Endothelial cell of umbilical vein (primary cell): Measurements from ENCODE around the gene SNRPD2. TPM values are rescaled to one million over a fixed set of nuclear protein-coding genes. Genes with fewer than 3 reads are reported as not detected.

Experiments used
- Bru-seq: library from RNA; stranded (reverse); fragments of 400-500 nt; gene quantifications from one replicate; lab custom pipeline; 2021; lab: Mats Ljungman, UMichigan
- BruChase-seq, 2 experiments: library from RNA; stranded (reverse); fragments of 400-500 nt; gene quantifications; one replicate each; lab custom pipeline; 2021; lab: Mats Ljungman, UMichigan
- BruUV-seq: library from RNA; stranded (reverse); fragments of 400-500 nt; replicated peaks from 2 replicates; lab custom pipeline; 2021; lab: Mats Ljungman, UMichigan
- CTCF ChIA-PET: fragments of 300-600, 350-600 bp; sonication (Branson Sonifier 250); formaldehyde crosslinking; loops from one replicate; lab custom pipeline; 2021; ENCODE audit warnings: antibody characterized with exemption, inconsistent platforms; lab: Charles Lee
- POLR2A ChIA-PET: fragments of 300-600, 350-600 bp; sonication (Branson Sonifier 250); formaldehyde crosslinking; loops from one replicate; lab custom pipeline; 2021; ENCODE audit warnings: antibody characterized with exemption, inconsistent platforms; lab: Charles Lee
- DNase-seq: peaks from one replicate; pipeline ENCODE4 v3.0.0-alpha.2; 2011; ENCODE audit warnings: low read depth, low spot score
- FAIRE-seq: peaks from 2 replicates; lab custom pipeline; 2011; peaks lifted over from hg19 to GRCh38; lab: Jason Lieb, UNC
- H2AFZ ChIP-seq: 2 replicates; pipeline ENCODE4 v1.6.0; 2012; ENCODE audit warnings: low read depth, low read length, control low read depth, inconsistent platforms
- H3K27ac ChIP-seq: 2 replicates; pipeline ENCODE4 v1.5.1; 2011; ENCODE audit warnings: low read depth, mild to moderate bottlenecking, control low read depth, low read length, moderate library complexity; ENCODE audit not compliant: insufficient read depth
- H3K27me3 ChIP-seq, 2 experiments: 2 replicates each; pipeline versions ENCODE4 v1.6.0 to v1.6.1; 2011; ENCODE audit warnings: low read length in 2 of 2, mixed read lengths in 1 of 2; ENCODE audit not compliant: control insufficient read depth in 2 of 2, insufficient read depth in 2 of 2
- H3K36me3 ChIP-seq, 2 experiments: 2 replicates in 1 of 2; 3 replicates in 1 of 2; pipeline ENCODE4 v1.5.1; 2011; ENCODE audit warnings: low read length in 2 of 2, mild to moderate bottlenecking in 1 of 2, moderate library complexity in 1 of 2; ENCODE audit not compliant: control insufficient read depth in 2 of 2, insufficient read depth in 2 of 2; ENCODE audit errors: extremely low read depth in 1 of 2
- H3K4me1 ChIP-seq: 3 replicates; pipeline ENCODE4 v1.5.1; 2011; ENCODE audit warnings: mild to moderate bottlenecking, low read length; ENCODE audit not compliant: control insufficient read depth, insufficient read depth; ENCODE audit errors: extremely low read depth
- H3K4me2 ChIP-seq: 2 replicates; pipeline ENCODE4 v1.6.1; 2011; ENCODE audit warnings: low read length, control low read depth, mixed read lengths; ENCODE audit not compliant: insufficient read depth
- H3K4me3 ChIP-seq, 3 experiments: fragments of 200-600 bp in 1 of 3; sonication (generic), shearing (Covaris generic) in 1 of 3; replicated peaks in 1 of 3; 2 replicates each; pipeline ENCODE4 v1.5.1; 2011 to 2016; ENCODE audit warnings: control low read depth in 3 of 3, low read length in 3 of 3, mild to moderate bottlenecking in 2 of 3, inconsistent platforms in 1 of 3, low read depth in 1 of 3, moderate library complexity in 1 of 3; ENCODE audit not compliant: insufficient read depth in 1 of 3
- H3K79me2 ChIP-seq: 2 replicates; pipeline ENCODE4 v1.6.0; 2012; ENCODE audit warnings: low read length, inconsistent platforms; ENCODE audit not compliant: control insufficient read depth, insufficient read depth
- H3K9ac ChIP-seq: replicated peaks from 2 replicates; pipeline ENCODE3; 2011; ENCODE audit warnings: low read length, control low read depth; ENCODE audit not compliant: insufficient read depth; ENCODE audit errors: extremely low read depth
- H3K9me1 ChIP-seq: replicated peaks from 3 replicates; pipeline ENCODE4 v1.6.0; 2011; ENCODE audit warnings: mild to moderate bottlenecking, low read length; ENCODE audit not compliant: control insufficient read depth, insufficient read depth; ENCODE audit errors: extremely low read depth
- H3K9me3 ChIP-seq: replicated peaks from 2 replicates; pipeline ENCODE4 v1.5.1; 2012; ENCODE audit warnings: low read length, inconsistent platforms; ENCODE audit not compliant: control insufficient read depth, insufficient read depth
- H4K20me1 ChIP-seq: replicated peaks from 2 replicates; pipeline ENCODE3; 2011; ENCODE audit warnings: mild to moderate bottlenecking, low read length; ENCODE audit not compliant: control insufficient read depth, insufficient read depth; ENCODE audit errors: extremely low read depth
- CTCF ChIP-seq, 2 donors: IDR thresholded peaks; 1 replicate in 1 of 2; 2 replicates in 1 of 2; pipeline ENCODE4 v1.5.1; 2011; ENCODE audit warnings: low read length in 2 of 2, mild to moderate bottlenecking in 2 of 2, moderate library complexity in 2 of 2, control low read depth in 1 of 2, inconsistent platforms in 1 of 2, low read depth in 1 of 2; ENCODE audit not compliant: insufficient read depth in 1 of 2; ENCODE audit errors: extremely low read depth in 1 of 2
- EZH2 ChIP-seq: IDR thresholded peaks from 2 replicates; pipeline ENCODE4 v1.6.1; 2012; ENCODE audit warnings: borderline replicate concordance, low read depth, mild to moderate bottlenecking, moderate library complexity, low read length, inconsistent platforms; ENCODE audit not compliant: severe bottlenecking
- FOS ChIP-seq: IDR thresholded peaks from 2 replicates; pipeline ENCODE4 v1.6.1; 2011; ENCODE audit warnings: mild to moderate bottlenecking, low read length, moderate library complexity, borderline replicate concordance; ENCODE audit not compliant: insufficient read depth
- GATA2 ChIP-seq: IDR thresholded peaks from 2 replicates; pipeline ENCODE4 v1.7.0; 2011; ENCODE audit warnings: low read depth, mild to moderate bottlenecking, moderate library complexity, mixed read lengths, low read length; ENCODE audit not compliant: insufficient read length, insufficient read depth
- JUN ChIP-seq: IDR thresholded peaks from 2 replicates; pipeline ENCODE4 v1.6.1; 2011; ENCODE audit warnings: borderline replicate concordance, low read depth; ENCODE audit not compliant: insufficient read length, insufficient read depth
- MAX ChIP-seq: IDR thresholded peaks from 2 replicates; pipeline ENCODE4 v1.6.1; 2011; ENCODE audit not compliant: insufficient read depth, insufficient read length
- MYC ChIP-seq: IDR thresholded peaks from one replicate; pipeline ENCODE4 v1.6.1; 2011; ENCODE audit warnings: mild to moderate bottlenecking, low read depth, low read length
- POLR2A ChIP-seq: IDR thresholded peaks from 2 replicates; pipeline ENCODE4 v1.6.1; 2012; ENCODE audit warnings: low read depth, mild to moderate bottlenecking, control low read depth, low read length
- POLR2AphosphoS5 ChIP-seq: IDR thresholded peaks from 2 replicates; pipeline ENCODE4 v1.6.1; 2012; ENCODE audit warnings: low read depth, mild to moderate bottlenecking, control low read depth, low read length, moderate library complexity; ENCODE audit not compliant: insufficient read depth
- dilution Hi-C: fragments of 300-500 bp; cut with MboI; formaldehyde crosslinking; loops from one replicate; pipeline ENCODE4 v1.15.0; 2019; ENCODE audit warnings: low sequenced_read_pairs; ENCODE audit not compliant: extremely low pct_ligation_motif_present
- intact Hi-C: fragments of 100-400 bp; cut with micrococcal nuclease; formaldehyde crosslinking; loops from one replicate; pipeline ENCODE4 v1.10.0; 2022
- long read RNA-seq: library from polyadenylated mRNA; stranded (forward); transcript quantifications from one replicate; pipeline ENCODE4 v2.0.0, GENCODE V29; 2021
- polyA minus RNA-seq, 3 experiments: library from RNA; depleted of rRNA, polyadenylated mRNA; stranded (reverse); fragments of >200 nt; gene quantifications; 1 replicate in 1 of 3; 2 replicates in 2 of 3; pipeline ENCODE4 v1.2.3, GENCODE V29; 2011
- polyA plus RNA-seq, 4 experiments: library from polyadenylated mRNA; depleted of rRNA in 3 of 4; stranded (reverse) in 3 of 4; unstranded in 1 of 4; fragments of >200 nt; gene quantifications; 2 replicates each; pipeline versions ENCODE4 v1.2.1 to v1.2.3, GENCODE V29; 2011 to 2012; ENCODE audit warnings: missing spikeins in 1 of 4
- total RNA-seq: library from RNA; stranded (reverse); gene quantifications from 2 replicates; pipeline ENCODE4 v1.2.3, GENCODE V29; 2021

SNRPD2 gene
- total RNA-seq, result 519 and 532 TPM in 2 replicates
- polyA plus RNA-seq, result 406 and 512 TPM in 2 replicates
- 648 and 876 TPM in 2 replicates for polyA plus RNA-seq (2011; cell fraction: cytosol; rRNA removed)
- polyA plus RNA-seq (2011; cell fraction: nucleus; rRNA removed), result 199 and 204 TPM in 2 replicates
- 523 and 699 TPM in 2 replicates for polyA plus RNA-seq (2012)
- polyA minus RNA-seq, result 216 and 235 TPM in 2 replicates
- 64.3 TPM for polyA minus RNA-seq (2011; cell fraction: cytosol; rRNA and poly(A)+ RNA removed)
- polyA minus RNA-seq (2011; cell fraction: nucleus; rRNA and poly(A)+ RNA removed), result 23.7 and 27.2 TPM in 2 replicates
- Bru-seq, nascent RNA, result percentile 88 among the genes with signal in this experiment
- BruChase-seq, experiment 1, labeled RNA remaining after a 6-hour chase, result percentile 95 among the genes with signal in this experiment
- BruChase-seq, experiment 2, labeled RNA remaining after a 2-hour chase, result percentile 90 among the genes with signal in this experiment
- long read RNA-seq, transcript SNRPD2-202 (4 exons, 615 nt), result minor isoform, 14 of 1,155 reads
- long read RNA-seq, transcript SNRPD2-201 (3 exons, 901 nt), result major isoform, 1,110 of 1,155 reads
- long read RNA-seq, partial matches to known transcripts, result 14 of 1,155 reads
- long read RNA-seq, other reads (novel, unspliced or antisense), result 12 of 1,155 reads

GRCh38 chr19:45691516-45692186 is at the start of gene SNRPD2:
SNRPD2 (minus strand) TSS chr19:45691953; CDS start chr19:45691888, 65 bp downstream.
- Histone ChIP-seq H4K20me1 (no peaks in the 10 kb centered on the region), H3K27ac (peak within 1 kb of the TSS; percentile 82), H3K36me3 (peaks cover 8 to 19% of the 10 kb centered on the region in 2 experiments), H2AFZ (peak within 1 kb of the TSS; percentile 80), H3K79me2 (peaks cover 24% of the 10 kb centered on the region), H3K27me3 (no peaks in the 10 kb centered on the region), H3K4me1 (peaks cover 9% of the 10 kb centered on the region), H3K9me1 (no peaks in the 10 kb centered on the region), H3K4me3 (peak within 1 kb of the TSS; percentile 70 to 93 (median 85)), H3K9me3 (no peaks in the 10 kb centered on the region), H3K9ac (peak within 1 kb of the TSS; percentile 88), H3K4me2 (peak within 1 kb of the TSS; percentile 74)
- dilution Hi-C loops (no loop called here), intact Hi-C loops (loop anchor here (1.0 to 5.0 kb wide), 8 partner anchors 10 to 264 kb away; partner anchors contain the start of gene FBXO46)
- CTCF ChIA-PET, result interaction anchor here (1.0 to 5.1 kb wide), 21 partner anchors 9 to 252 kb away, joined by 3 to 56 read pairs (median 6); partner anchors contain the start of genes FBXO46 and SIX5
- FAIRE-seq (no peak), DNase-seq (peak; percentile 96)
- POLR2A ChIA-PET, result interaction anchor here (0.5 to 1.8 kb wide), 7 partner anchors 14 to 1139 kb away, joined by 3 to 10 read pairs (median 4); partner anchors contain the start of gene SIX5
- TSS peak; percentile 50 for BruUV-seq
- TF ChIP-seq FOS (no peak), POLR2A (peak; percentile 98), MAX (peak; percentile 53), GATA2 (peak; percentile 47), JUN (no peak), MYC (peak; percentile 77), EZH2 (no peak), POLR2AphosphoS5 (peak; percentile 96), CTCF (IDR thresholded peaks at IDR 0.05; ENCODE audit: extremely low read depth in 1 of 2, insufficient read depth in 1 of 2, low read depth in 1 of 2, low read length in 2 of 2) (no peak)
